HepG2 (cell line): ENCODE measurements around the gene ARF4. TPM values are rescaled to one million over a fixed set of nuclear protein-coding genes. Genes with fewer than 3 reads are reported as not detected.

Experiments used
- CHD4 ChIP-seq: fragments of 200-600 bp; sonication (generic); IDR thresholded peaks from 2 replicates; pipeline ENCODE4 v1.7.0; 2017; ENCODE audit warnings: mild to moderate bottlenecking, low read length, borderline replicate concordance
- DPF2 ChIP-seq: sonication (generic); formaldehyde crosslinking; IDR thresholded peaks from 2 replicates; pipeline ENCODE4 v1.4.0; 2020; ENCODE audit warnings: mild to moderate bottlenecking, low read depth, missing genetic modification reagents, borderline replicate concordance
- FOSL2 ChIP-seq: sonication (generic); formaldehyde crosslinking; IDR thresholded peaks from 2 replicates; pipeline ENCODE4 v1.4.0; 2020; ENCODE audit warnings: missing genetic modification reagents
- GZF1 ChIP-seq: sonication (generic); formaldehyde crosslinking; IDR thresholded peaks from 2 replicates; pipeline ENCODE4 v1.5.1; 2020; ENCODE audit warnings: mild to moderate bottlenecking, missing genetic modification reagents
- HHEX ChIP-seq: IDR thresholded peaks from 2 replicates; pipeline ENCODE4 v1.6.1; 2016; ENCODE audit warnings: control low read depth
- NR1H2 ChIP-seq: sonication (generic); formaldehyde crosslinking; IDR thresholded peaks from 2 replicates; pipeline ENCODE4 v1.8.1; 2022; ENCODE audit warnings: low read depth, missing genetic modification reagents, borderline replicate concordance
- PITX1 ChIP-seq: sonication (generic); formaldehyde crosslinking; IDR thresholded peaks from 2 replicates; pipeline ENCODE4 v1.5.1; 2020; ENCODE audit warnings: mild to moderate bottlenecking, missing genetic modification reagents
- POLR2AphosphoS2 ChIP-seq: IDR thresholded peaks from 2 replicates; pipeline ENCODE4 v1.6.1; 2011; ENCODE audit warnings: low read depth, low read length, improper control_type of control experiment
- RAD51 ChIP-seq: fragments of 450-650 bp; IDR thresholded peaks from 2 replicates; pipeline ENCODE4 v1.6.1; 2016; ENCODE audit warnings: borderline replicate concordance
- RXRA ChIP-seq: sonication (generic); formaldehyde crosslinking; IDR thresholded peaks from 2 replicates; pipeline ENCODE4 v1.5.1; 2020; ENCODE audit warnings: missing genetic modification reagents
- SALL2 ChIP-seq: sonication (generic); formaldehyde crosslinking; IDR thresholded peaks from 2 replicates; pipeline ENCODE4 v1.8.1; 2023; ENCODE audit warnings: mild to moderate bottlenecking, missing genetic modification reagents, inconsistent platforms
- SOX13 ChIP-seq, 3 experiments: fragments of 450-650 bp in 1 of 3; sonication (generic) in 1 of 3; formaldehyde crosslinking in 1 of 3; IDR thresholded peaks in 2 of 3; conservative IDR thresholded peaks in 1 of 3; 2 replicates each; pipeline versions ENCODE4 v1.5.0 to v1.6.1; 2016 to 2020; ENCODE audit warnings: antibody characterized with exemption in 1 of 3, mild to moderate bottlenecking in 1 of 3, missing compliant biosample characterization in 1 of 3, missing genetic modification reagents in 1 of 3, moderate library complexity in 1 of 3
- SP4 ChIP-seq: sonication (generic); formaldehyde crosslinking; IDR thresholded peaks from 2 replicates; pipeline ENCODE4 v1.8.1; 2023; ENCODE audit warnings: mild to moderate bottlenecking, missing genetic modification reagents
- TFDP2 ChIP-seq: sonication (generic); formaldehyde crosslinking; IDR thresholded peaks from 2 replicates; pipeline ENCODE4 v1.4.0; 2020; ENCODE audit warnings: missing genetic modification reagents
- THAP8 ChIP-seq: sonication (generic); formaldehyde crosslinking; IDR thresholded peaks from 2 replicates; pipeline ENCODE4 v1.5.1; 2020; ENCODE audit warnings: missing genetic modification reagents, mild to moderate bottlenecking, borderline replicate concordance
- ZC3H4 ChIP-seq: sonication (generic); formaldehyde crosslinking; IDR thresholded peaks from 2 replicates; pipeline ENCODE4 v1.4.0; 2020; ENCODE audit warnings: missing genetic modification reagents, borderline replicate concordance
- ZMYM3 ChIP-seq: sonication (generic); formaldehyde crosslinking; IDR thresholded peaks from 2 replicates; pipeline ENCODE4 v1.5.1; 2020; ENCODE audit warnings: mild to moderate bottlenecking, missing genetic modification reagents
- ZNF280B ChIP-seq: sonication (generic); formaldehyde crosslinking; IDR thresholded peaks from 2 replicates; pipeline ENCODE4 v1.5.0; 2020; ENCODE audit warnings: missing genetic modification reagents, mild to moderate bottlenecking, borderline replicate concordance
- ZNF282 ChIP-seq: fragments of 450-650 bp; IDR thresholded peaks from 2 replicates; pipeline ENCODE4 v1.6.1; 2018; ENCODE audit not compliant: partially characterized antibody
- ZNF468 ChIP-seq: sonication (generic); formaldehyde crosslinking; IDR thresholded peaks from 2 replicates; pipeline ENCODE4 v1.8.0; 2022; ENCODE audit warnings: mild to moderate bottlenecking, moderate library complexity, missing genetic modification reagents
- ZNF7 ChIP-seq: IDR thresholded peaks from 2 replicates; pipeline ENCODE4 v1.6.1; 2016; ENCODE audit warnings: missing biosample characterization, missing genetic modification reagents
- ZSCAN31 ChIP-seq: sonication (generic); formaldehyde crosslinking; IDR thresholded peaks from 2 replicates; pipeline ENCODE4 v1.5.0; 2020; ENCODE audit warnings: low read depth, mild to moderate bottlenecking, missing genetic modification reagents
- polyA plus RNA-seq, 8 experiments: library from polyadenylated mRNA; depleted of rRNA in 3 of 8; stranded (reverse) in 7 of 8; unstranded in 1 of 8; fragments of >200 nt; fragmentation: Illumina TruSeq in 4 of 8; extraction: Trizol in 4 of 8; gene quantifications; 2 replicates each; pipeline versions ENCODE4 v1.2.1 to v1.2.3, GENCODE V29; 2011 to 2016; ENCODE audit warnings: low read depth in 4 of 8, missing spikeins in 1 of 8, mixed read lengths in 1 of 8; ENCODE audit not compliant: insufficient read depth in 1 of 8
- total RNA-seq, 5 experiments: library from RNA; depleted of rRNA; stranded (reverse); fragments of >200 nt; fragmentation: Illumina TruSeq; extraction: Trizol; gene quantifications; 2 replicates each; pipeline ENCODE4 v1.2.3, GENCODE V29; 2016; ENCODE audit warnings: low read depth in 1 of 5
- TF ChIP-seq, protein P1 (sequence below): sonication (generic); formaldehyde crosslinking; IDR thresholded peaks from 2 replicates; pipeline ENCODE4 v1.9.0; 2021; ENCODE audit warnings: missing genetic modification reagents, mild to moderate bottlenecking, borderline replicate concordance

The ARF4 gene
- total and polyA plus RNA-seq, 2 of the 13 experiments (the other 11 are each of a cell fraction or from before 2014, with no cell fraction given): 184 to 250 TPM

- no peak for TF ChIP-seq THAP8
- TF ChIP-seq, protein P1, sequence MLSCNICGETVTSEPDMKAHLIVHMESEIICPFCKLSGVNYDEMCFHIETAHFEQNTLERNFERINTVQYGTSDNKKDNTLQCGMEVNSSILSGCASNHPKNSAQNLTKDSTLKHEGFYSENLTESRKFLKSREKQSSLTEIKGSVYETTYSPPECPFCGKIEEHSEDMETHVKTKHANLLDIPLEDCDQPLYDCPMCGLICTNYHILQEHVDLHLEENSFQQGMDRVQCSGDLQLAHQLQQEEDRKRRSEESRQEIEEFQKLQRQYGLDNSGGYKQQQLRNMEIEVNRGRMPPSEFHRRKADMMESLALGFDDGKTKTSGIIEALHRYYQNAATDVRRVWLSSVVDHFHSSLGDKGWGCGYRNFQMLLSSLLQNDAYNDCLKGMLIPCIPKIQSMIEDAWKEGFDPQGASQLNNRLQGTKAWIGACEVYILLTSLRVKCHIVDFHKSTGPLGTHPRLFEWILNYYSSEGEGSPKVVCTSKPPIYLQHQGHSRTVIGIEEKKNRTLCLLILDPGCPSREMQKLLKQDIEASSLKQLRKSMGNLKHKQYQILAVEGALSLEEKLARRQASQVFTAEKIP: no peak
- TF ChIP-seq SP4: no peak
- TF ChIP-seq TFDP2 (CRISPR knock-in tag): no peak
- no peak for TF ChIP-seq SALL2 (CRISPR knock-in tag)
- no peak; the same call in 1 of the 2 replicates for TF ChIP-seq ZC3H4 (CRISPR knock-in tag)
- 0 out of 2 replicates have a peak, but pooled peaks have one; percentile 10 for TF ChIP-seq FOSL2
- TF ChIP-seq RAD51: no peak
- TF ChIP-seq POLR2AphosphoS2: no peak
- peak; percentile 18; the same call in 1 of the 2 replicates for TF ChIP-seq GZF1
- no peak for TF ChIP-seq PITX1
- TF ChIP-seq CHD4: no peak
- no peak for TF ChIP-seq ZSCAN31
- no peak for TF ChIP-seq SOX13 (IDR thresholded peaks at IDR 0.05)
- TF ChIP-seq SOX13 (CRISPR knock-in tag; conservative IDR thresholded peaks at IDR 0.05 in 1 of 2, IDR thresholded peaks at IDR 0.05 in 1 of 2): no peak; a peak in 1 of 4 replicates
- no peak for TF ChIP-seq HHEX (CRISPR knock-in tag)
- no peak for TF ChIP-seq ZMYM3 (CRISPR knock-in tag)
- no peak for TF ChIP-seq ZNF468
- TF ChIP-seq NR1H2 (CRISPR knock-in tag): no peak
- TF ChIP-seq ZNF282: no peak
- no peak for TF ChIP-seq ZNF280B
- TF ChIP-seq RXRA (CRISPR knock-in tag): no peak
- no peak for TF ChIP-seq DPF2 (CRISPR knock-in tag)
- no peak for TF ChIP-seq ZNF7 (CRISPR knock-in tag)
Observed at GRCh38 chr3:57596495-57597126, 533 bp downstream of the ARF4 start (continued).
